ENCODE measurements around the gene TIMP2.

Gene TIMP2

GRCh38 chr17:78826836-78827509 is 98.2 kb downstream of the TIMP2 start:
- no peak for TF ChIP-seq CTCF (IDR thresholded peaks at IDR 0.05; ENCODE audit: insufficient read depth, low read depth, low read length, missing control alignments)
- H3K4me3 ChIP-seq (ENCODE audit: low read depth, low read length) = no peak overlapping the region
- DNase-seq (ENCODE audit: low read depth) = no peak

- no peak for TF ChIP-seq CTCF (IDR thresholded peaks at IDR 0.05; ENCODE audit: insufficient read depth, low read depth, low read length, missing control alignments)
- no peak overlapping the region for H3K4me3 ChIP-seq (ENCODE audit: low read depth, low read length)
- DNase-seq (ENCODE audit: low read depth) = no peak
Measured at GRCh38 chr17:78826421-78826820, 98.8 kb downstream of the TIMP2 start.

- no peak for TF ChIP-seq CTCF (IDR thresholded peaks at IDR 0.05; ENCODE audit: insufficient read depth, low read depth, low read length, missing control alignments)
- no peak overlapping the region for H3K4me3 ChIP-seq (ENCODE audit: low read depth, low read length)
- DNase-seq (ENCODE audit: low read depth) = no peak
Measured at GRCh38 chr17:78825696-78826095, 99.5 kb downstream of the TIMP2 start.

- no peak overlapping the region for H3K4me3 ChIP-seq (ENCODE audit: low read depth, low read length)
- TF ChIP-seq CTCF (IDR thresholded peaks at IDR 0.05; ENCODE audit: insufficient read depth, low read depth, low read length, missing control alignments) = no peak
Measured at GRCh38 chr17:78824240-78824639, 100.9 kb downstream of the TIMP2 start.

GRCh38 chr17:78823282-78824046 is 101.7 kb downstream of the TIMP2 start:
- no peak overlapping the region for H3K4me3 ChIP-seq (ENCODE audit: low read depth, low read length)
- TF ChIP-seq CTCF (IDR thresholded peaks at IDR 0.05; ENCODE audit: insufficient read depth, low read depth, low read length, missing control alignments) = no peak
- no peak for DNase-seq (ENCODE audit: low read depth)

More at GRCh38 chr17:78824240-78824639, 100.9 kb downstream of the TIMP2 start:
- no peak for DNase-seq (ENCODE audit: low read depth)

- TF ChIP-seq CTCF (IDR thresholded peaks at IDR 0.05; ENCODE audit: insufficient read depth, low read depth, low read length, missing control alignments) = no peak
- no peak for DNase-seq (ENCODE audit: low read depth)
- H3K4me3 ChIP-seq (ENCODE audit: low read depth, low read length) = no peak overlapping the region
Measured at GRCh38 chr17:78822552-78822951, 102.6 kb downstream of the TIMP2 start.
